IPS DF 6.9 (cell line): Measurements from ENCODE around the gene PNN.
"Not testable (repeated sequence)": the region's sequence is repeated elsewhere in the genome, so short reads cannot be mapped to it uniquely, and the experiment has no call there.

Experiments
- DNase-seq: peaks from one replicate; pipeline ENCODE4 v3.0.0-alpha.2; 2013; ENCODE audit warnings: low read depth, low spot score
- H3K27ac ChIP-seq: one replicate; pipeline ENCODE4 v1.5.1; 2013; ENCODE audit warnings: low read length, control low read depth
- H3K27me3 ChIP-seq: 2 replicates; pipeline ENCODE4 v1.6.1; 2013; ENCODE audit warnings: mild to moderate bottlenecking, low read length; ENCODE audit not compliant: control insufficient read depth, insufficient read depth
- H3K36me3 ChIP-seq: 2 replicates; pipeline ENCODE4 v1.6.1; 2013; ENCODE audit warnings: low read length; ENCODE audit not compliant: control insufficient read depth, insufficient read depth
- H3K4me1 ChIP-seq: 2 replicates; pipeline ENCODE4 v1.6.1; 2013; ENCODE audit warnings: low read length; ENCODE audit not compliant: control insufficient read depth, insufficient read depth
- H3K4me3 ChIP-seq: 2 replicates; pipeline ENCODE4 v1.5.1; 2013; ENCODE audit warnings: mild to moderate bottlenecking, low read length
- H3K9me3 ChIP-seq: 2 replicates; pipeline ENCODE4 v1.6.1; 2013; ENCODE audit warnings: low read length, inconsistent platforms; ENCODE audit not compliant: control insufficient read depth, insufficient read depth
- WGBS: extraction: QIAGEN DNeasy Blood & Tissue Kit; methylation state at CpG from one replicate; pipeline ENCODE4 v1.1.7; 2013; ENCODE audit warnings: mixed read lengths, missing lambda C conversion rate; ENCODE audit not compliant: insufficient read length, insufficient coverage; 5-methylcytosine and 5-hydroxymethylcytosine counted together

Gene PNN

GRCh38 chr14:39181026-39181692, 6.1 kb downstream of the PNN start:
- WGBS = no CpG with 5 or more reads among the region's 7 CpGs
- Histone ChIP-seq H3K27me3 (no peaks in the 10 kb centered on the region), H3K36me3 (peaks cover 40% of the 10 kb centered on the region), H3K9me3 (no peaks in the 10 kb centered on the region), H3K4me1 (no peaks in the 10 kb centered on the region), H3K4me3 (no peak overlapping the region), H3K27ac (no peak overlapping the region)
- no peak for DNase-seq

DNA sequence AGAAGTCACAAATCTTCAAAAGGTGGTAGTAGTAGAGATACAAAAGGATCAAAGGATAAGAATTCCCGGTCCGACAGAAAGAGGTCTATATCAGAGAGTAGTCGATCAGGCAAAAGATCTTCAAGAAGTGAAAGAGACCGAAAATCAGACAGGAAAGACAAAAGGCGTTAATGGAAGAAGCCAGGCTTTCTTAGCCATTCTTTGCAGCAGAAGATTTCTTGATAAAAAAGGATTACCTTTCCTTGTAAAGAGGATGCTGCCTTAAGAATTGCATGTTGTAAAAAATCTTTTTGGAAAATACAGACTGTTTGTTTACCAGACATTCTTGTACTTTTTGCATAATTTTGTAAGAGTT, 6.6 kb downstream of the PNN start:
- no peaks in the 10 kb centered on the region for H3K9me3 ChIP-seq
- H3K4me1 ChIP-seq = no peaks in the 10 kb centered on the region
- H3K27ac ChIP-seq = no peak overlapping the region
- H3K4me3 ChIP-seq = no peak overlapping the region
- no peaks in the 10 kb centered on the region for H3K27me3 ChIP-seq
- DNase-seq = no peak
- WGBS = no CpG with 5 or more reads among the region's 5 CpGs
- peaks cover 40% of the 10 kb centered on the region for H3K36me3 ChIP-seq

DNA sequence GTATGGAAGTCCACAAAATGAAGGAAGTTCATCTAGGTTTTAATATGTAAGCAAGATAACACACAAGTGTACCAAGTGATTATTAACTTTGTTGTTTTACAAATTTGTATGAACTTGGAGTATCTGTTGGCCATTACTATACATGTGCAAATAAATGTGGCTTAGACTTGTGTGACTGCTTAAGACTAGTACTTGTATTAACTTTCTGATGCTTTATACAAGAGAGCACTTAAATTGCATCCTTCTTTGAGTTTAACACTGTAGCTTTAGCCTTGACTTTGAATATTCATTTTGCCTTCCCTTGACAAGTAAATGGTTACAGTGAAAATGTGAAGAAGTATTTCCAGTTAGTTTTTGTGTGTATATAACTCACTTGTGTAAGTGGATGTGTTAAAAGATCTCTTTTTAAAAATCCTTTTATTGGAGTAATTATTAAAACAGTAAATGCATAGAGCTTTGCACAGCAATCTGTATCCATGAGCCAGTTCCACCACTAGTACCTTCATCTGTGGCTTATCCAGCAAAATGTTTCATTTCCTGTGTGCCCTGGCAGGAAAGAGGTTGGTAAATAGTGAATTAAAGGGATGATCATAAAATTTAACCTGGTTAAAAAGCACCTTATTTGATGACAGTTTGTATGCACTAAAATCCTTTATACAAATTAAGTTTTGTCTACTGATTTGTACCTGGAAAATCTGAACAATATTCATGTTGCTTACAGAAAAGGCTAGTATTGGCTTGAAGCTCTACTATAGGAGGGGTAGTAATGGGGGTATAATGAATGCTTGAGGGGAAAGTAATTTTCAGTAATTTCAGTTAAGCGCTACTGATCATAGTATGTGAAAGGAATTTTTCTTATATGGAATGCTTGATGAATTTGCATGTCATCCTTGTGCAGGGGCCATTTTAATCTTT, 8.0 kb downstream of the PNN start:
- H3K4me1 ChIP-seq = no peaks in the 10 kb centered on the region
- H3K27ac ChIP-seq = no peak overlapping the region
- DNase-seq = no peak
- H3K4me3 ChIP-seq = no peak overlapping the region
- peaks cover 31% of the 10 kb centered on the region; the same call in 1 of the 2 replicates for H3K36me3 ChIP-seq
- no peaks in the 10 kb centered on the region for H3K9me3 ChIP-seq
- no CpG with 5 or more reads among the region's 1 CpG for WGBS
- H3K27me3 ChIP-seq = no peaks in the 10 kb centered on the region

GRCh38 chr14:39183685-39184003, 8.6 kb downstream of the PNN start:
- not testable (repeated sequence) for H3K27me3 ChIP-seq, H3K9me3 ChIP-seq, H3K4me3 ChIP-seq, H3K4me1 ChIP-seq, DNase-seq, H3K27ac ChIP-seq
- H3K36me3 ChIP-seq = peaks cover 25% of the 10 kb centered on the region; the same call in 1 of the 2 replicates
- WGBS = no CpG with 5 or more reads among the region's 5 CpGs

DNA sequence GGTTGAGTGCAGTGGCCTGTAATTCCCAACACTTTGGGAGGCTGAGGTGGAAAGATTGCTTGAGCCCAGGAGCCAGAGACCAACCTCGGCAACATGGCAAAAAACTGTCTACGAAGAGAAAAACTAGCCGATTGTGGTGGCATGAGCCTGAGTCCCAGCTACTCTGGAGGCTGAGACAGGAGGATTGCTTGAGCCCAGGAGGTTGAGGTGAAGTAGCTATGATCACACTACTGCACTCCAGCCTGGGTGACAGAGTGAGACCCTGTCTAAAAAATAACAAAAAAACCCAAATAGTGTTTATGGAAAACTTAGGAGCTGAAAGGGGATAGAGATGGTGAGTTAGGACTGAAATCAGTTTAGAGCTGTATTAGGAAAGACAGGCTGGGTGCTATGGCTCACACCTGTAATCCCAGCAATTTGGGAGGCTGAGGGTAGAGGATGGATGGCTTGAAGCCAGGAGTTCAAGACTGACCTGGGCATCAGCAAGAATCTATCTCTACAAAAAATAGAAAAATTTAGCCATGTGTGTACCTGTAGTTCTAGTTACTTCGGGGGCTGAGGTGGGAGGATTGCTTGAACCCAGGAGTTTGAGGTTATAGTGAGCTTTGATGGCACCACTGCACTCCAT, 9.7 kb downstream of the PNN start:
- no peak for DNase-seq
- WGBS = no CpG with 5 or more reads among the region's 4 CpGs
- Histone ChIP-seq H3K4me3 (no peak overlapping the region), H3K27ac (no peak overlapping the region), H3K36me3 (peaks cover 21% of the 10 kb centered on the region; the same call in 1 of the 2 replicates), H3K4me1 (no peaks in the 10 kb centered on the region), H3K27me3 (no peaks in the 10 kb centered on the region), H3K9me3 (no peaks in the 10 kb centered on the region)

DNA sequence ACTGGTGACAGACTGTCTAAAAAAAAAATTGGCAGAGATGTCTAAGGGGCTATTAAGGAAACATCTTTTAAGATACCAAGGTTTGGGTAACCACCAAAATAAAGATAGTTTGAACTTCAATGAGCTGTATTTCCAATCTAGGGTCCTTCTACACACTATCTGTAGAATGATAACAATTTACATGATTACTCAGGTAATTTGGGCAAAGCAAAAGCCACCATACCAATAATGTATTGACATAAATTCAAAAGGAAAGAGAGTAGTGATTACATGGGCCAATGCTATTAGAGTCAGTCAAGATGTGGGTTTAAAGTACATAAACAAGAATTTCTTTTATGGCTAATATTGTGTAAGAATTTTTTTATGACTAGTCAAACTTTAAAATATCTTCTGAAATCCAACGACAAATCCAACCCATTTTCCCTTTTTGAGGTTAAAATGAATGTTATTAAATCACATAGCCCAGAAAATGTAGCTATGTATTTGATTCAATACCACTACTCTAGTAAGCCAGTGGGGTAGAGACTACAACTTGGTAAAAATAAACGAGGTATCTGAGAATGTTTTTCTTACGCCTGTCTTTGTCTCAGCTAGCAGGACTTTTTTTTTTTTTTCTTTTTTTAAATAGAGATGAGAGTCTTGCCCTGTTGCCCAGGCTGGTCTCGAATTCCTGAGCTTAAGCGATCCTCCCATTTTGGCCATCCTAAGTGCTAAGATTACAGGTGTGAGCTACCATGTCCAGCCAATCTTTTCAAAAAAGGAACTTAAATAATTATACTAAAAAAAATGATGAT, 10.4 kb downstream of the PNN start:
- WGBS = no CpG with 5 or more reads among the region's 5 CpGs

DNA sequence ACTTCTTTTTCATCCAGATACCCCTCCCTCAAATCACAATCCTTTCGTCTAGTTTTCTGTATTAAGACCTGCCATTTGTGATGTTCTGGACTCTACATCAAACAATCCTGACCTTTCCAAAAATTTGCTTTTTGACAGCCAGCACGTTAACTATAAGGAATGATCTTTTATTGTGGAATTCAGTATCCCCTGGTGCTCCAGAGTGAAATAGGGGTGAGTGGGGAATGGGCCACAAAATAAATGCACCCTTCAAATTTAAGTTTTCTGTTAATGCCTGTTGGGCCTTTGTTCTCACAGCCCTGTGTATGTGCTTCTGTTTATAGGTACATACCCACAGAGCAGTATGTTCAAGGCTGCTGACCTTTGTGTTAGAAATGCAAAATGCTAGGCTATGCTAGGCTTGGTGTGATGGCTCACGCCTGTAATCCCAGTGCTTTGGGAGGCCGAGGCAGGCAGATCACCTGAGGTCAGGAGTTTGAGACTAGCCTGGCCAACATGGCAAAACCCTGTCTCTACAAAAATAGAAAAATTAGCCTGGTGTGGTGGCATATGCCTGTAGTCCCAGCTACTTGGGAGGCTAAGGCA, 12.0 kb downstream of the PNN start:
- no peaks in the 10 kb centered on the region for H3K9me3 ChIP-seq
- H3K36me3 ChIP-seq = peaks cover 8% of the 10 kb centered on the region; the same call in 1 of the 2 replicates
- no CpG with 5 or more reads among the region's 4 CpGs for WGBS
- no peaks in the 10 kb centered on the region for H3K27me3 ChIP-seq
- H3K4me1 ChIP-seq = no peaks in the 10 kb centered on the region
- H3K27ac ChIP-seq = no peak overlapping the region
- no peak for DNase-seq
- no peak overlapping the region for H3K4me3 ChIP-seq

More for the DNA sequence above, 10.4 kb downstream of the PNN start:
- DNase-seq = no peak
- H3K9me3 ChIP-seq = no peaks in the 10 kb centered on the region
- H3K27ac ChIP-seq = no peak overlapping the region
- no peaks in the 10 kb centered on the region for H3K27me3 ChIP-seq
- H3K4me3 ChIP-seq = no peak overlapping the region
- H3K4me1 ChIP-seq = no peaks in the 10 kb centered on the region
- H3K36me3 ChIP-seq = peaks cover 20% of the 10 kb centered on the region; the same call in 1 of the 2 replicates

- H3K27me3 ChIP-seq = no peaks in the 10 kb centered on the region
- H3K4me3 ChIP-seq = no peak overlapping the region
- H3K9me3 ChIP-seq = no peaks in the 10 kb centered on the region
- H3K27ac ChIP-seq = no peak overlapping the region
- DNase-seq = no peak
- WGBS = no CpG with 5 or more reads among the region's 5 CpGs
- H3K4me1 ChIP-seq = peaks cover 6% of the 10 kb centered on the region
- no peaks in the 10 kb centered on the region for H3K36me3 ChIP-seq
Measured at GRCh38 chr14:39203659-39204606, 28.9 kb downstream of the PNN start.

DNA sequence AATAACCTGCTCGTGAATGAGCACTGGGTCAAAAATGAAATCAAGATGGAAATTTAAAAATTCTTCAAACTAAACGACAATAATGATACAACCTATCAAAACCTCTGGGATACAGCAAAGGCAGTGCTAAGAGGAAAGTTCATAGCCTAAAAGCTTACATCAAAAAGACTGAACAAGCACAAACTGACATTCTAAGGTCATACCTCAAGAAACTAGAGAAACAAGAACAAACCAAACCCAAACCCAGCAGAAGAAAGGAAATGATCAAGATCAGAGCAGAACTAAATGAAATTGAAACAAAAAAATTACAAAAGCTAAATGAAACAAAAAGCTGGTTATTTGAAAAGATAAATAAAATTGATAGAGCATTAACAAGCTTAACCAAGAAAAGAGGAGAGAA, 32.4 kb downstream of the PNN start:
- not testable (repeated sequence) for H3K27ac ChIP-seq

More for the DNA sequence above, 32.4 kb downstream of the PNN start:
- DNase-seq, H3K36me3 ChIP-seq, H3K9me3 ChIP-seq, H3K27me3 ChIP-seq, H3K4me3 ChIP-seq, H3K4me1 ChIP-seq: not testable (repeated sequence)
- no CpG with 5 or more reads among the region's 2 CpGs for WGBS
